Gastrocnemius medialis (tissue), 4 donors: ENCODE results near the gene CPED1.
"Not testable (repeated sequence)": the region's sequence is repeated elsewhere in the genome, so short reads cannot be mapped to it uniquely, and the experiment has no call there.

Source experiments
- POLR2A ChIP-seq, 2 donors: fragments of 450-650 bp; IDR thresholded peaks; one replicate each; pipeline ENCODE4 v1.6.1; 2017; ENCODE audit warnings: antibody characterized with exemption in 2 of 2, mild to moderate bottlenecking in 2 of 2, moderate library complexity in 2 of 2
- TF ChIP-seq, protein P1 (sequence below), 5 experiments: fragments of 450-650 bp in 3 of 5; fragments of 200-600 bp in 2 of 5; sonication (generic) in 2 of 5; IDR thresholded peaks in 4 of 5; conservative IDR thresholded peaks in 1 of 5; 1 replicate in 4 of 5; 2 replicates in 1 of 5; pipeline ENCODE4 v1.5.1; 2016 to 2019; ENCODE audit warnings: antibody characterized with exemption in 5 of 5, mild to moderate bottlenecking in 3 of 5, moderate library complexity in 3 of 5

DNA sequence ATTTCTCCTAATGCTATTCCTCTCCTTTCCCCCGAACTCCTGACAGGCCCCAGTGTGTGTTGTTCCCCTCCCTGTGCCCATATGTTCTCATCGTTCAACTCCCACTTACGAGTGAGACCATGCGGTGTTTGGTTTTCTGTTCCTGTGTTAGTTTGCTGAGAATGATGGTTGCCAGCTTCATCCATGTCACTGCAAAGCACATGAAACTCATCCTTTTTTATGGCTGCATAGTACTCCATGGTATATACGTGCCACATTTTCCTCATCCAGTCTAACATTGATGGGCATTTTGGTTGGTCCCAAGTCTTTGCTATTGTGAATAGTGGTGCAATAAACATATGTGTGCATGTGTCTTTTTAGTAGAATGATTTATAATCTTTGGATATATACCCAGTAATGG, 301.4 kb downstream of the CPED1 start:
- TF ChIP-seq, protein P1, sequence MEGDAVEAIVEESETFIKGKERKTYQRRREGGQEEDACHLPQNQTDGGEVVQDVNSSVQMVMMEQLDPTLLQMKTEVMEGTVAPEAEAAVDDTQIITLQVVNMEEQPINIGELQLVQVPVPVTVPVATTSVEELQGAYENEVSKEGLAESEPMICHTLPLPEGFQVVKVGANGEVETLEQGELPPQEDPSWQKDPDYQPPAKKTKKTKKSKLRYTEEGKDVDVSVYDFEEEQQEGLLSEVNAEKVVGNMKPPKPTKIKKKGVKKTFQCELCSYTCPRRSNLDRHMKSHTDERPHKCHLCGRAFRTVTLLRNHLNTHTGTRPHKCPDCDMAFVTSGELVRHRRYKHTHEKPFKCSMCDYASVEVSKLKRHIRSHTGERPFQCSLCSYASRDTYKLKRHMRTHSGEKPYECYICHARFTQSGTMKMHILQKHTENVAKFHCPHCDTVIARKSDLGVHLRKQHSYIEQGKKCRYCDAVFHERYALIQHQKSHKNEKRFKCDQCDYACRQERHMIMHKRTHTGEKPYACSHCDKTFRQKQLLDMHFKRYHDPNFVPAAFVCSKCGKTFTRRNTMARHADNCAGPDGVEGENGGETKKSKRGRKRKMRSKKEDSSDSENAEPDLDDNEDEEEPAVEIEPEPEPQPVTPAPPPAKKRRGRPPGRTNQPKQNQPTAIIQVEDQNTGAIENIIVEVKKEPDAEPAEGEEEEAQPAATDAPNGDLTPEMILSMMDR (IDR thresholded peaks at IDR 0.05 in 4 of 5, conservative IDR thresholded peaks at IDR 0.05 in 1 of 5) = not testable (repeated sequence)
- TF ChIP-seq POLR2A (IDR thresholded peaks at IDR 0.05) = not testable (repeated sequence)
